NB4 (cell line): Measurements from ENCODE around the gene SCT.

Source experiments
- DNase-seq: peaks from one replicate; pipeline ENCODE4 v3.0.0; 2010; ENCODE audit warnings: low read depth
- H3K4me3 ChIP-seq: one replicate; pipeline ENCODE4 v1.5.1; 2011; ENCODE audit warnings: mild to moderate bottlenecking, low read depth, low read length, moderate library complexity
- MAX ChIP-seq: IDR thresholded peaks from 2 replicates; pipeline ENCODE4 v1.6.1; 2011; ENCODE audit warnings: low read depth, low read length
- MYC ChIP-seq: IDR thresholded peaks from 2 replicates; pipeline ENCODE4 v1.6.1; 2011; ENCODE audit warnings: low read depth, low read length
- POLR2A ChIP-seq: IDR thresholded peaks from 2 replicates; pipeline ENCODE4 v1.6.1; 2011; ENCODE audit warnings: mild to moderate bottlenecking; ENCODE audit not compliant: insufficient read length; ENCODE audit errors: extremely low read depth
- TF ChIP-seq, protein P1 (sequence below): IDR thresholded peaks from one replicate; pipeline ENCODE4 v1.5.1; 2012; ENCODE audit warnings: low read depth, low read length

SCT gene

GRCh38 chr11:608791-609251 lies 18.2 kb downstream of the SCT start:
- TF ChIP-seq, protein P1, sequence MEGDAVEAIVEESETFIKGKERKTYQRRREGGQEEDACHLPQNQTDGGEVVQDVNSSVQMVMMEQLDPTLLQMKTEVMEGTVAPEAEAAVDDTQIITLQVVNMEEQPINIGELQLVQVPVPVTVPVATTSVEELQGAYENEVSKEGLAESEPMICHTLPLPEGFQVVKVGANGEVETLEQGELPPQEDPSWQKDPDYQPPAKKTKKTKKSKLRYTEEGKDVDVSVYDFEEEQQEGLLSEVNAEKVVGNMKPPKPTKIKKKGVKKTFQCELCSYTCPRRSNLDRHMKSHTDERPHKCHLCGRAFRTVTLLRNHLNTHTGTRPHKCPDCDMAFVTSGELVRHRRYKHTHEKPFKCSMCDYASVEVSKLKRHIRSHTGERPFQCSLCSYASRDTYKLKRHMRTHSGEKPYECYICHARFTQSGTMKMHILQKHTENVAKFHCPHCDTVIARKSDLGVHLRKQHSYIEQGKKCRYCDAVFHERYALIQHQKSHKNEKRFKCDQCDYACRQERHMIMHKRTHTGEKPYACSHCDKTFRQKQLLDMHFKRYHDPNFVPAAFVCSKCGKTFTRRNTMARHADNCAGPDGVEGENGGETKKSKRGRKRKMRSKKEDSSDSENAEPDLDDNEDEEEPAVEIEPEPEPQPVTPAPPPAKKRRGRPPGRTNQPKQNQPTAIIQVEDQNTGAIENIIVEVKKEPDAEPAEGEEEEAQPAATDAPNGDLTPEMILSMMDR = no peak
- DNase-seq = no peak
- no peak overlapping the region for H3K4me3 ChIP-seq

DNA sequence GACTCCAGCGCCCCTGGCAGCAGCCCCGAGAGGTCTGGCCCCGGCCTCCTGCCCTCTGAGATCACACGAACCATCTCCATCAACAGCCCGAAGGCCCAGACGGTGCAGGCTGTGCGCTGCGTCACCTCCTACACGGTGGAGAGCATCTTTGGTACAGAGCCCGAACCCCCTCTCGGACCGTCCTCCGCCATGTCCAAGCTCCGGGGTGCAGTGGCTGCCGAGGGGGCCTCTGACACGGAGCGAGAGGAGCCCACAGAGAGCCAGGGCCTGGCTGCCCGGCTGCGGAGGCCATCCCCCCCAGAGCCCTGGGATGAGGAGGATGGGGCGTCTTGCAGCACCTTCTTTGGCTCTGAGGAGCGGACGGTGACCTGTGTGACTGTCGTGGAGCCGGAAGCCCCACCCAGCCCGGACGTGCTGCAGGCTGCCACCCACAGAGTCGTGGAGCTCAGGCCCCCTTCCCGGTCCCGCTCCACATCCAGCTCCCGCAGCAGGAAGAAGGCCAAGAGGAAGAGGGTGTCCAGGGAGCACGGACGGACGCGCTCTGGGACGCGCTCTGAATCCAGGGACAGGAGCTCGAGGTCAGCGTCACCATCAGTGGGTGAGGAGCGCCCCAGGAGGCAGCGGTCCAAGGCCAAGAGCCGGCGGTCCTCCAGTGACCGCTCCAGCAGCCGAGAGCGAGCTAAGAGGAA lies 18.9 kb downstream of the SCT start:
- DNase-seq = no peak
- TF ChIP-seq, protein P1 = no peak
- TF ChIP-seq MAX (no peak), POLR2A (no peak), MYC (no peak)
- no peak overlapping the region for H3K4me3 ChIP-seq

DNA sequence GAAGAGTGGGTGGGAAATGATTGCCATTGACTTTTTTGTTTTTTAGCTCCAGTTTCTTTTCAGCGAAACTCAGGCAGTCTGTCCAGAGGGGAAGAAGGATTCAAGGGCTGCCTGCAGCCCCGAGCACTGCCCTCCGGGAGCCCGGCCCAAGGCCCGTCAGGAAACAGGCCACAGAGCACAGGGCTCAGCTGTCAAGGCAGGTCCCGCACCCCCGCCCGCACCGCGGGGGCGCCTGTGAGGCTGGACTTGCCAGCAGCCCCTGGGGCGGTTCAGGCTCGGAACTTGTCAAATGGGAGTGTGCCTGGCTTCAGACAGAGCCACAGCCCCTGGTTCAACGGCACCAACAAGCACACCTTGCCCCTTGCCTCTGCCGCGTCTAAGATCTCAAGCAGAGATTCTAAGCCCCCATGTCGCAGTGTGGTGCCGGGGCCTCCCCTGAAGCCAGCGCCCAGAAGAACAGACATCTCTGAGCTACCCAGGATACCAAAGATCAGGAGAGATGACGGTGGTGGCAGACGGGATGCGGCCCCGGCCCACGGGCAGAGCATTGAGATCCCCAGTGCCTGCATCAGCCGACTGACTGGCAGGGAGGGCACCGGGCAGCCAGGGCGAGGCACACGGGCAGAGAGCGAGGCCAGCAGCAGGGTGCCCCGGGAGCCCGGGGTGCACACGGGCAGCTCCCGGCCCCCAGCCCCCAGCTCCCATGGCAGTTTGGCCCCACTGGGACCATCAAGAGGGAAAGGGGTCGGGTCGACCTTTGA lies 19.8 kb downstream of the SCT start:
- H3K4me3 ChIP-seq = no peak overlapping the region
- TF ChIP-seq, protein P1 = no peak
- TF ChIP-seq MAX = no peak
- DNase-seq = no peak

GRCh38 chr11:606245-606644 lies 20.7 kb downstream of the SCT start:
- TF ChIP-seq MAX (no peak), POLR2A (no peak), MYC (no peak)
- TF ChIP-seq, protein P1 = no peak
- DNase-seq = no peak
- H3K4me3 ChIP-seq = no peak overlapping the region

- no peak overlapping the region for H3K4me3 ChIP-seq
- DNase-seq = no peak
- TF ChIP-seq, protein P1 = no peak
These were observed 21.5 kb downstream of the SCT start for GRCh38 chr11:605286-606129.
